ENCODE measurements around the gene DNAJC30.
"Not testable (repeated sequence)": the region's sequence is repeated elsewhere in the genome, so short reads cannot be mapped to it uniquely, and the experiment has no call there.

DNAJC30 gene

DNA sequence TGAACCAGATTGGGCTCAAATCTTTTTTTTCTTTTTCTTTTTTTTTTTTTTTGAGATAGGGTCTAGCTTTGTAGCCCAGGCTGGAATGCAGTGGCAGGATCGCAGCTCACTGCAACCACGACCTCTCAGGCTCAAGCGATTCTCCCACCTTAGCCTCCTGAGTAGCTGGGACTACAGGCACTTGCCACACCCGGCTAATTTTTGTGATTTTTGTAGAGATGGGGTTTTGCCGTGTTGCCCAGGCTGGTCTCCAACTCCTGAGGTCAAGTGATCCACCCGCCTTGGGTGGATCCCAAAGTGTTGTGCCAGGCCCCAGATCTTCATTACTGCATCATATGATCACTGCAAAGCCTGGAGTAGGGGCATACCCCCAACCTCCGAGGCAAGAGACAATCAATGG is 2.8 kb downstream of the DNAJC30 start:
- no peak for DNase-seq (ENCODE audit: low spot score)

DNA sequence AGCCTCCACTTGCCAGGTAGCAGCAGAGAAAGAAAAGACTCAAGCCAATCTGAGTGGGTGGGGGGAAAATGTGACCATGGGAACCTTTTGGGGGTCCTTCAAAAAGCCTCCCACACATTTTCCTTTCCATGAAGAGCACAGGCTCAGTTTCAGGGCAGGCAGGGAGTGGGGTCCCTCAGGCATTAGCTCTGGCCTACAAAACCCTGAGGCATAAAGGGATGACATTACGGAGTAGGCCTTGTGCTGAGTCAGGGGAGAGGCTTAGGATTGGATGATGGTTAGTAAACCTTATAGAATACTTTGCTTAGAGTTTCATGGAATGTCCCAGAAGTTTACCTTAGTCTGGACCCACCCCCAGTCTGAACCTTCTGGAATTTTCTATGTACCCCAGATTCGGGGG is 3.5 kb downstream of the DNAJC30 start:
- DNase-seq (ENCODE audit: low spot score): no peak

GRCh38 chr7:73678862-73679261 is 4.4 kb downstream of the DNAJC30 start:
- no peak for DNase-seq (ENCODE audit: low spot score)

- DNase-seq (ENCODE audit: low spot score): not testable (repeated sequence)
These were observed 7.2 kb downstream of the DNAJC30 start for GRCh38 chr7:73676062-73676461.

GRCh38 chr7:73674468-73675124 is 8.7 kb downstream of the DNAJC30 start:
- DNase-seq (ENCODE audit: low spot score): no peak

DNA sequence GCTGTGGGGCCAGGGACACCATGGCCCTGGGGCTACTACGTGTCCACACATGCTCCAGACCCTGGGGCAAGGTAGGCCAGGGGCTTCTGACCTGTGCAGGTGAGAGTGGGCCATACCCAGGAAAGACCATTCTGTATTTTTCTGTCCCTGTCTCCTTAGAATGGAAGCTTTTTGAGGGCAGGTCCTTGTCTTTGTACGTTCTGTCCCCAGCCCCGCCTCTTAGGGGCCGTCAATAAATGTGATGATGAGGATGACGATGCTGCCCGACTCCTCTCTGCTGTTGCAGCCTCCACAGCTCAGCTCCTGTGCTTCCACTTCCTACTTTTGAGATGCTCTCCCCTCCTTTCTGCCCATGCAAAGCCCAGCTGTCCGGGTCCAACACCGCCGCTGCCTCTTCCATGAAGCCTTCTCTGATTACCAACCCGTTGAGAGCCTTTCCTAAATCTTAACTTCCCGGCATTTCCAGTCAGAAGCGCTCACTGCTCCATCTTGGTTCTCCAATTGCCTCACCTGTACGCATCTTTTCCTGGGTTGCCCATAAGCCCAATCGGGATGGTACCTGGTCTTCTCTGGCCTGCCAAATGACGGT is 11.3 kb downstream of the DNAJC30 start:
- no peak for DNase-seq (ENCODE audit: low spot score)

GRCh38 chr7:73671322-73671661 is 12.0 kb downstream of the DNAJC30 start:
- no peak for DNase-seq (ENCODE audit: low spot score)

DNA sequence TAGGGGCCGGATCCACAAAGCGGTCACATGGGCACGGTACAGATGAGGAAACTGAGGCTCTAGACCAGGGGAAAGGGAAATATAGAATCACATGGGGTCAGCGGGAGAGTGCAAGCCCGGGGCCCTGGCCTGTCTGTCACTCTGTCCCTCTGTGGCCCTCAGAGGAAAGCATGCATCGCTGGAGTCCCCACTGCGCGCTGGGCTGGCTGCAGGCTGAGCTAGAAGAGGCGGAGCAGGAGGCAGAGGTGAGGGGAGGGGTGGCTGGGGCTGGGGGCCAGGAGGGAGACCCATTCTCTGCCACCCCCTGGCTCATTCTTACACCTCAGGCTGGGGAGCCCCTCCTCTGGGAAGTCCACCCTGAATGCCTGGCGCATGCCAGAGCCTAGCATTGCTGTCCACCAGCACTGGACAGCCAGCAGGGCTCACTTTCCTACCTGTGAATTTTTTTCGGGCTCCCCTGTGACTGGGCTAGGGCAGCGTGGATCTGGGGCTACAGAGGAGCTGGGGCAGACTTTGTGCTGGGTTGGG is 13.3 kb downstream of the DNAJC30 start:
- no peak for DNase-seq (ENCODE audit: low spot score)

DNA sequence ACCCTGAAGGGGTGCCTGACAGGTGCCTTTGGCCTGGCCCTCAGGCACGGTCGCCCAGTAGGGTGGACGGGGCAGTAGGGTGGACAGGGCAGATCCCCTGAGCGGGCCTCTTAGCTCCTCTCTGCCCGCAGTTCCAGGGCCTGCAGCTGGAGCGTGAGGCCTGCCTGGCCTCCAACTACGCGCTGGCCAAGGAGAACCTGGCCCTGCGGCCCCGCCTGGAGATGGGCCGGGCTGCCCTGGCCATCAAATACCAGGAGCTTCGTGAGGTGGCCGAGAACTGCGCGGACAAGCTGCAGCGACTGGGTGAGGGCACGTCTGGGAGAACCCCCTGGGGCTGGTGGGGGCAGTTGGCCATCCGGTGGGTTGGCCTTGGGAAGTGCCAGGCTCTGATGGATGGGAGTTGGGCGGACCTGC is 14.0 kb downstream of the DNAJC30 start:
- no peak for DNase-seq (ENCODE audit: low spot score)

DNA sequence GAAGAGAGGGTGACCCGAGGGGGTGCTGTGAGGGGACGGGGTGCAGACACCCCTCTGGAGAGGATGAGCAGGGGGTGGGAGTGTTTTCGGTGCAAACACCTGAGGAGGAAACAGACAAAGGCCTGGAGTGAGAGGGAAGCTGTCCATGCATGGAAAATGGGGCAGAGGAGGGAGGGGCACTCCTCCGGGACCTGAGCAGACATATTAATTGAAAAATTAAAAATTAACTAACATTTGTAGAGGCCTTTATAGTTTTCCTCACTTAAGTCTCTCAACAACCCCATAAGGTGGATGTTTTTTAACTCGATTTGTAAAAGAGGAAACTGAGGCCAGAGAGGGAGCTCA is 14.4 kb downstream of the DNAJC30 start:
- no peak for DNase-seq (ENCODE audit: low spot score)

DNA sequence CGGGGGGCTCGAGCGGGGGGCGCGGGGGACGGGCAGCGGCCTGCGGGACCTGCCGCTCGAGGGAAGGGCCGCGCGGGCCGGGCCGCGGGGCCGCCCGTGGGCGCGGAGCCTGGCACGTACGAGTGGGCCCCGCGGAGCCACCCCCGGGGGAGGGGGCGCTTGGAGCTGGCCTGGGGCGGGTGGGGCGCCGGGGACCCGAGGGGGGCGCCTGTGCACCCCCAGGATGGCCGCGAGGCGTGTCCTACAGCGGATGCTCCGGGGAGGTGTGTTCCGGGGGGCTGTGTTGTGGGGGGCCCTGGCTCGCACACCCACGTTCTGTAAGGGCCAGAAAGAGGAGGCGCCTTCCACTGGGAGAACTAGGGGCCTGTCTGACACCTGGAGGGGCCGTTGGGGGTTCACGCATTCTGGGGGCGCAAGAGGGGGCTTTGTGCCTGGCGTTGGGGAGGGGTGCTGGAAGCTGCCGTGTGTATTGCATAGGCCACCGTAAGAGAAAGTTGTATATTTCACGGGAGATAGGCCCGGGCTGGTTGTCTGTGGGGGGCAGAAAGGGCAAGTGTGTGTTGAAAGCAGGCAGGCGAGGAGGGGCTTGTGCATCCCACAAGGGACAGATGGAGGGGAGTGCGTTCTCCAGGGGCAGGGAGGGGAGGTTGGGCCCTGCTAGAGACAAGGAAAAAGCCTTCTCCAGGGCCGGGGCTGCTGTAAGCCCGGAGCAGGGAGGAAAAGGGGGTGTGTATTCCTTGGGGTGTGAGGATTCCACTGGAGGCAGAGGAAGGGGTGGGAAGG is 15.0 kb downstream of the DNAJC30 start:
- no peak for DNase-seq (ENCODE audit: low spot score)

- peak; percentile 94 for DNase-seq (ENCODE audit: low spot score)
These were observed 15.7 kb downstream of the DNAJC30 start, which contains the start of gene VPS37D for GRCh38 chr7:73667344-73668102. Gene VPS37D (plus strand): TSS chr7:73667831. CDS start chr7:73667959, 128 bp downstream.

DNA sequence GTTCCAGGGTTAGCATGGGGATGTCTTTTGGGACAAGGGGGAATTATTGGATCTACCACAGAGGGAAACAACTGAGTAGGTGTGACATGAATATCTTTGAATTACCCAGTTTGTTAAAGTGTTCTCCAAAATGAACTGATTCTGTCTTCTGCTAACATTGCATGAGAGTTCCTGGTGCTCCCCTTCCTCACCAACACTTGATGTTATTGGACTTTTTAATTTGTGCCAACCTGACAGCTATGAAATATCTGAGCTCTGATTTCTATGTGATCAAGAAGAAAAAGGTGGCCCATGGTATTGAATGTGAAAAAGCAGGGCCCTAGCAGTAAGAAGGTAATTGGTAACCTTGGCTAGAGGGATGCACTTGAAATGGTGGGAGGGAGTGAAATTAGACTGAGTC is 20.2 kb downstream of the DNAJC30 start:
- DNase-seq (ENCODE audit: low spot score): no peak

GRCh38 chr7:73660594-73660993 is 22.7 kb downstream of the DNAJC30 start:
- DNase-seq (ENCODE audit: low spot score): not testable (repeated sequence)

- no peak for DNase-seq (ENCODE audit: low spot score)
These were observed 23.3 kb downstream of the DNAJC30 start for GRCh38 chr7:73659983-73660382.

- DNase-seq (ENCODE audit: low spot score): not testable (repeated sequence)
These were observed 27.9 kb downstream of the DNAJC30 start for GRCh38 chr7:73655309-73655708.

DNA sequence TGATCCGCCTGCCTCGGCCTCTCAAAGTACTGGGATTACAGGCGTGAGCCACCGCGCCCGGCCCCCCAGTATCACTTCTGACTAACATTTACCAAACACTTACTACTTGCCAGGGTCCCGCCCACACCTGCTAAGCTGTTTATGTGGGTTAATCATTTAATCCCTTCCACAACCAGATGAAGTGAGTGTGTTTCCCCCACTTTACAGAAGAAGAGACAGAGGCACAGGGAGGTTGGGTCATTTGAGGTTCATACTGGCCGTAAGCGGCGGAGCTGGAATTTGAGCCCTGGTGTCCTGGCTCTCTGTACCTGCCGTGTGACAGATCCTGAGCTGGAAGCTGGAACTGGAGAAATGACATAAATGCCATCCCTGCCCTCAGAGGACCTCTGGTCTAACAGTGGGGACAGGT is 30.7 kb downstream of the DNAJC30 start:
- no peak for DNase-seq (ENCODE audit: low spot score)

GRCh38 chr7:73650524-73650923 is 32.7 kb downstream of the DNAJC30 start:
- no peak for DNase-seq (ENCODE audit: low spot score)

DNA sequence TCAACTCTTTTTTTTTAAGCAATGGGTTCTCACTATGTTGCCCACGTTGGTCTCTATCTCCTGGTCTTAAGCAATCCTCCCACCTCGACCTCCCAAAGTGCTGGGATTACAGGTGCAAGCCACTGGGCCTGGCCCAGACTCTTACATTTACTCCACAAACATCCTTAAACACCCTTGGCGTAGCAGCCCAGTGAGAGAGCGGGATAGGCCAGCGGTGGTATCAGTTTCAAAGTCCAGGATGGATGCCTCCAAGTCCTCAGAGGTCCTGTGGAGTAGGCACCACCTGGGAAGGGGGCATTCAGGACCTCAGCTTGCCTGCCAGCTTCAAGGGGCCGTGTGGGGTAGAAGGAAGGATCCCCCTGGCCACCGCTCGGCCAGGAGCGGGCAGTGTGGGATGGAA is 33.7 kb downstream of the DNAJC30 start:
- DNase-seq (ENCODE audit: low spot score): no peak

DNA sequence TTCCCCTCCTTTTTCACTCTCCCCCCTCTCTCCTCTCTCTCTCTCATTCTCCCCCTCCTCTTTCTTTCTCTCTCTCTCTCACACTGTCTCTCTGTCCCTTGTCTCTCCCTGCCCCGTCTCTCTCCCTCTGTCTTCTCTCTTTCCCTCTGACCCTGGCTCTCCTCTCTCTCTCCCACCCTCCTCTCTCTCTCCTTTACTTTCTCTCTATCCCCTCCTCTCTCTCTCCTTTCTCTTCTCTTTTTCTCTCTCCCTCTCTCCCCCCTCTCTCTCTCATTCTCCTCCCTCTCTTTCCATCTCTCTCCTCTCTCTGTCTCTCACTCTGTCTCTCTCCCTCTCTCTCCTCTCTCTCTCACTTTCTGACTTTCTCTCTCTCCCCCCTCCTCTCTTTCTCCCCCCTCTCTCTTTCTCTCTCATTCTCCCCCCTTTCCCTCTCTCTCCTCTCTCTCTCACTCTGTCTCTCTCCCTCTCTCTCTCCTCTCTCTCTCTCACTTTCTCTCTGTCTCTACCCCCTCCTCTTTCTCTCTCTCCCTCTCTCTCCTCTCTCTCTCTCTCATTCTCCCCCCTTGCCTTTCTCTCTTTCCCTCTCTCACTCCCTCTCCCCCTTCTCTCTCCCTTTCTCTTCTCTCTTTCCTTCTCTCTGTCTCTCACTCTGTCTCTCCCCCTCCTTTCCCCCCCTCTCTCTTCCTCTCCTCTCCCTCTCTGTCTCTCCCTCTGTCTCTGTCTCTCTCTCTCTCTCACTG is 34.5 kb downstream of the DNAJC30 start:
- no peak for DNase-seq (ENCODE audit: low spot score)

- no peak for DNase-seq (ENCODE audit: low spot score)
These were observed 35.3 kb downstream of the DNAJC30 start for GRCh38 chr7:73647725-73648592.

Data from left forelimb (tissue), 1 donor.